Cardiac muscle cell (in vitro differentiated cells and primary cell): ENCODE measurements around the gene UBE2D1. TPM values are rescaled to one million over a fixed set of nuclear protein-coding genes. Genes with fewer than 3 reads are reported as not detected.

Experiments
- DNase-seq, 2 donors: peaks; one replicate each; pipeline versions ENCODE4 v3.0.0 to v3.0.0-alpha.2; 2010 to 2017; ENCODE audit warnings: low read depth in 1 of 2, low spot score in 1 of 2
- H3K27ac ChIP-seq: fragments of 200-600 bp; sonication (generic); 2 replicates; pipeline ENCODE4 v1.5.1; 2016
- H3K27me3 ChIP-seq: fragments of 200-600 bp; sonication (generic); 2 replicates; pipeline ENCODE4 v1.6.0; 2016; ENCODE audit warnings: control low read depth
- H3K36me3 ChIP-seq: fragments of 200-600 bp; sonication (generic); 2 replicates; pipeline ENCODE4 v1.5.1; 2016; ENCODE audit warnings: control low read depth
- H3K4me1 ChIP-seq: fragments of 200-600 bp; sonication (generic); 2 replicates; pipeline ENCODE4 v1.8.1; 2017; ENCODE audit warnings: low read depth, mild to moderate bottlenecking, mixed run types
- H3K4me3 ChIP-seq: fragments of 200-600 bp; sonication (generic); 2 replicates; pipeline ENCODE4 v1.5.1; 2016; ENCODE audit warnings: mild to moderate bottlenecking
- H3K9me3 ChIP-seq: fragments of 200-600 bp; sonication (generic); 2 replicates; pipeline ENCODE4 v1.5.1; 2017; ENCODE audit warnings: low read depth, mild to moderate bottlenecking, control low read depth
- polyA plus RNA-seq: library from polyadenylated mRNA; unstranded; fragments of >200 nt; fragmentation: Nextera tagmentation; extraction: Ambion mirVana; gene quantifications from 2 replicates; pipeline ENCODE4 v1.2.1, GENCODE V29; 2016
- total RNA-seq: library from RNA; depleted of rRNA; stranded (reverse); fragments of >200 nt; gene quantifications from 2 replicates; pipeline ENCODE4 v1.2.3, GENCODE V29; 2016
- TF ChIP-seq, protein P1 (sequence below): IDR thresholded peaks from 2 replicates; pipeline ENCODE4 v1.5.1; 2012; ENCODE audit warnings: low read depth, mild to moderate bottlenecking, low read length

Gene UBE2D1
- total RNA-seq (12.6 and 13.5 TPM in 2 replicates), polyA plus RNA-seq (27.4 and 34.9 TPM in 2 replicates)

DNA sequence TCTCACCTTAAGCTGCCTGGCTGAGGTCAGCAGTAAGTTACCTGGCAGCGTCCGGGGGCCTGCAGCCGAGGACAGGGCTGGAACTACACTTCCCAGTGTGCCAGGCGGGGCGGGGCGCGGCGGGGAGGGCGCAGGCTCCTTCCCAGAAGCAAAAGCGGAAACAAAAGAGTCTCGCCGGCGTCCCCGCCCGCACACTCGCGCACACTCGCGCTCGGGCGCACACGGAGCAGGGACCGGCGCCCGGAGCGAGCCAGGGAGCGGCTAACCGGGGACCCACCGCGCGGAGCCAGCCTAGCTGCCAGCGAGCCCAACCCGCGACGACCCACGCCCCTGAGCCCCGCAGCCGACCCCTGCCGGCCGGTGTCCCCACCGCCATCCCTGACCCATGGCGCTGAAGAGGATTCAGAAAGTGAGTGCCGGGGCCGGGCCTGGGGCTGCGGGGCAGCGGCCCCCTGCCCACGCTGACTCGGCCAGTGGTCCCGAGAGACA is at the start of gene UBE2D1:
Gene UBE2D1, plus strand, starts transcription at position 190 of the 489 bp plus-strand sequence. Its CDS starts 196 bp downstream, at position 386.
- DNase-seq = peak; percentile 83 to 87
- H3K4me3 ChIP-seq = peak within 1 kb of the TSS; percentile 80
- peaks cover 8% of the 10 kb centered on the region for H3K4me1 ChIP-seq
- TF ChIP-seq, protein P1, sequence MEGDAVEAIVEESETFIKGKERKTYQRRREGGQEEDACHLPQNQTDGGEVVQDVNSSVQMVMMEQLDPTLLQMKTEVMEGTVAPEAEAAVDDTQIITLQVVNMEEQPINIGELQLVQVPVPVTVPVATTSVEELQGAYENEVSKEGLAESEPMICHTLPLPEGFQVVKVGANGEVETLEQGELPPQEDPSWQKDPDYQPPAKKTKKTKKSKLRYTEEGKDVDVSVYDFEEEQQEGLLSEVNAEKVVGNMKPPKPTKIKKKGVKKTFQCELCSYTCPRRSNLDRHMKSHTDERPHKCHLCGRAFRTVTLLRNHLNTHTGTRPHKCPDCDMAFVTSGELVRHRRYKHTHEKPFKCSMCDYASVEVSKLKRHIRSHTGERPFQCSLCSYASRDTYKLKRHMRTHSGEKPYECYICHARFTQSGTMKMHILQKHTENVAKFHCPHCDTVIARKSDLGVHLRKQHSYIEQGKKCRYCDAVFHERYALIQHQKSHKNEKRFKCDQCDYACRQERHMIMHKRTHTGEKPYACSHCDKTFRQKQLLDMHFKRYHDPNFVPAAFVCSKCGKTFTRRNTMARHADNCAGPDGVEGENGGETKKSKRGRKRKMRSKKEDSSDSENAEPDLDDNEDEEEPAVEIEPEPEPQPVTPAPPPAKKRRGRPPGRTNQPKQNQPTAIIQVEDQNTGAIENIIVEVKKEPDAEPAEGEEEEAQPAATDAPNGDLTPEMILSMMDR = peak; percentile 14
- peak within 1 kb of the TSS; percentile 57 for H3K27ac ChIP-seq
- no peaks in the 10 kb centered on the region for H3K9me3 ChIP-seq
- H3K36me3 ChIP-seq = no peaks in the 10 kb centered on the region
- H3K27me3 ChIP-seq = no peaks in the 10 kb centered on the region

GRCh38 chr10:58291538-58292174 is 43.1 kb upstream of the UBE2D1 start:
- H3K27ac ChIP-seq = no peak overlapping the region
- peak; percentile 41 to 80 for DNase-seq
- no peaks in the 10 kb centered on the region for H3K27me3 ChIP-seq
- H3K36me3 ChIP-seq = peaks cover 14% of the 10 kb centered on the region
- H3K4me1 ChIP-seq = no peaks in the 10 kb centered on the region
- H3K4me3 ChIP-seq = no peak overlapping the region
- no peaks in the 10 kb centered on the region for H3K9me3 ChIP-seq
- TF ChIP-seq, protein P1 = peak; percentile 77

DNA sequence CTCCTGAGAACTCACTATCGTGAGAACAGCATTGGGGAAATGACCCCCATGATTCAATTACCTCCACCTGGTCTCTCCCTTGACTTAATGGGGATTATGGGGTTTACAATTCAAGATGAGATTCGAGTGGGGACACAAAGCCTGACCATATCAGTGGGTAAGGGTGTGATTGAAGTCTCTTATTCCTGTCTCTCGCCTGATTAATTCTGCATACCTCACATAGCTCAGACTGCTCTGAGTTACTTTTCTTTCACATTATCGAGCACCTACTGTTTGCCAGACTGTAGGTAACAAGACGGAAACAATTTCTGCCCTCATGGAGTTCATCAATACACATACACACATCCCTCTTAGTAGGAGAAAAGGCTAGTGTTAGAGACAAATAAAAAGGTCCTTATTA is 40.8 kb upstream of the UBE2D1 start:
- peaks cover 5% of the 10 kb centered on the region for H3K36me3 ChIP-seq
- no peak for DNase-seq
- H3K27ac ChIP-seq = peak overlapping the region; percentile 64
- no peaks in the 10 kb centered on the region for H3K4me1 ChIP-seq
- TF ChIP-seq, protein P1 = no peak
- no peaks in the 10 kb centered on the region for H3K27me3 ChIP-seq
- H3K9me3 ChIP-seq = no peaks in the 10 kb centered on the region
- H3K4me3 ChIP-seq = no peak overlapping the region

DNA sequence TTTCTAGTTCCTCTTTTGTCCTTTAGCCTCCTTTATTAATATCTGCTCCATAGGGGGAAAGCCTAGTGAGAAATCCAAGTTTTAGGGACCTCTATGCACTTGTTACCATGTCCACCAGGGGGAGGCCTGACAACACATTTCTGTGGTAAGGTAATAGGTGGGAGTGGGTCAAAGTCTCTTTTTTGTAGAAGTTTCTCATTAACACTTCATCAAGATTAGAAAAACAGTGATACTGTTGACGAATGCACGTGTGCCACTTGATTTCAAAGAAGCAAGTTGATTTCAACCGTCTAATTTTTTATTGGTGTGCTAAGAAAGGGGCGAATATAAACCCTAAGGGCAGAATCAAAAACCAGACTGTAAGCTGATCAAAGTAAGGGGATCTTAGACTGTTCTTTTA is 35.2 kb upstream of the UBE2D1 start:
- H3K36me3 ChIP-seq = no peaks in the 10 kb centered on the region
- no peaks in the 10 kb centered on the region for H3K27me3 ChIP-seq
- no peak overlapping the region for H3K27ac ChIP-seq
- TF ChIP-seq, protein P1 = peak; percentile 87
- peak; percentile 72 for DNase-seq
- H3K4me3 ChIP-seq = no peak overlapping the region
- H3K4me1 ChIP-seq = no peaks in the 10 kb centered on the region
- H3K9me3 ChIP-seq = no peaks in the 10 kb centered on the region

GRCh38 chr10:58300676-58301075 is 34.1 kb upstream of the UBE2D1 start:
- TF ChIP-seq, protein P1 = no peak
- Histone ChIP-seq H3K36me3 (no peaks in the 10 kb centered on the region), H3K9me3 (no peaks in the 10 kb centered on the region), H3K27me3 (no peaks in the 10 kb centered on the region), H3K4me3 (no peak overlapping the region), H3K4me1 (no peaks in the 10 kb centered on the region), H3K27ac (no peak overlapping the region)
- no peak for DNase-seq
